Measurements from ENCODE around the gene LMX1A.

- no peak for TF ChIP-seq CREB5 (CRISPR knock-in tag; IDR thresholded peaks at IDR 0.05; ENCODE audit: low read depth)
- TF ChIP-seq ESRRG (CRISPR knock-in tag; IDR thresholded peaks at IDR 0.05), result no peak
- TF ChIP-seq PATZ1 (CRISPR knock-in tag; IDR thresholded peaks at IDR 0.05; ENCODE audit: borderline replicate concordance), result no peak
- TF ChIP-seq SNAI2 (CRISPR knock-in tag; IDR thresholded peaks at IDR 0.05), result no peak
- no peak for TF ChIP-seq TCF4 (CRISPR knock-in tag; IDR thresholded peaks at IDR 0.05; ENCODE audit: borderline replicate concordance)
- TF ChIP-seq POU6F1 (CRISPR knock-in tag; IDR thresholded peaks at IDR 0.05; ENCODE audit: borderline replicate concordance, low read depth), result no peak
- no peak for TF ChIP-seq CSDC2 (CRISPR knock-in tag; IDR thresholded peaks at IDR 0.05)
- TF ChIP-seq ARNTL (CRISPR knock-in tag; IDR thresholded peaks at IDR 0.05; ENCODE audit: borderline replicate concordance, low read depth), result no peak
- TF ChIP-seq GLIS3 (CRISPR knock-in tag; IDR thresholded peaks at IDR 0.05), result no peak
These were observed 130.9 kb downstream of the LMX1A start for GRCh38 chr1:165225650-165226049.
